Peyer's patch (tissue), 4 donors: ENCODE data around the gene CASS4.

ENCODE experiments used
- CTCF ChIP-seq, 6 experiments: fragments of 450-650 bp in 4 of 6; fragments of 200-600 bp in 2 of 6; sonication (generic) in 1 of 6; IDR thresholded peaks; one replicate each; pipeline ENCODE4 v1.5.1; 2017 to 2019; ENCODE audit warnings: antibody characterized with exemption in 6 of 6, mild to moderate bottlenecking in 3 of 6, moderate library complexity in 1 of 6
- POLR2A ChIP-seq, 2 donors: fragments of 450-650 bp; IDR thresholded peaks; one replicate each; pipeline ENCODE4 v1.5.1; 2017; ENCODE audit warnings: antibody characterized with exemption in 2 of 2, mild to moderate bottlenecking in 2 of 2, moderate library complexity in 2 of 2

GRCh38 chr20:56411759-56412472 lies at the start of gene CASS4:
- peak in 1 of 2 donors; percentile 13 for TF ChIP-seq POLR2A (IDR thresholded peaks at IDR 0.05)
- peak in 1 of 6 experiments; percentile 19 for TF ChIP-seq CTCF (IDR thresholded peaks at IDR 0.05)
